HG03432 (cell line): Measurements from ENCODE around the gene TSPO.

Experiments used
- ATAC-seq: cut with Tn5 transposase; IDR thresholded peaks from one replicate; pipeline ENCODE4 v1.9.1; 2021; ENCODE audit warnings: mild to moderate bottlenecking, moderate library complexity; ENCODE audit not compliant: unreplicated experiment

The TSPO gene

DNA sequence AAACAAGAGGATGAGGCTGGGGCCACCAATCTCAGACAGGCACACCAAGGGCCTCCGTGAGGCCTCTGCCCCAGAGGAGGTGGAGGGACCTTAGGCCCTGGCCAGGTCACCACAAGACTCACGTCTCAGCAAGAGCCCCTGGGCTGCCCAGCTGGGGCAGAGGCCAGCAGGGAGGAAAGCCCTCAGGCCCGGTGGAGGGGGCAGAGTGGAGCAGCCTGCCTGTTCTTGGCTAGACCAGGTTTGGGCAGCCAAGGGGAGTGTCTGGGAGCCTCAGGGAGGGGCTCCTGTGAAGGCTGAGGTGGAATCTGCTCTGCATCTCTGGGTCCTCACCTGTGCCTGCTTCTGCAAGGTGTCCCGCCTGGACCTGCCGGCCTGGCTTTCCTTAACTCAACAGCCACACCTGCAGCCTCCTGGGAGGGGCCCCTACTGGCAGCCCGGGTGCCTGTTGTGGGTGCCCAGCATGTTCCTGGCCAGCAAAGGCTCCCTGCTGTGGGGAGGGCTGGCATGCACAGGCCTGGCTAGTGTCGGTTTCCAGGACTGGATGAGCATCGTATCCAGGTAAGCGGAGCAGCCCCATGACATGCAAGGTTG is 23.7 kb downstream of the TSPO start:
- no peak for ATAC-seq

GRCh38 chr22:43176090-43176489 is 24.7 kb downstream of the TSPO start:
- no peak for ATAC-seq

- no peak for ATAC-seq
These were observed 26.1 kb downstream of the TSPO start for GRCh38 chr22:43177479-43177878.

- no peak for ATAC-seq
These were observed 28.0 kb downstream of the TSPO start for GRCh38 chr22:43179146-43179910.

GRCh38 chr22:43179911-43180195 is 28.5 kb downstream of the TSPO start:
- ATAC-seq: no peak

DNA sequence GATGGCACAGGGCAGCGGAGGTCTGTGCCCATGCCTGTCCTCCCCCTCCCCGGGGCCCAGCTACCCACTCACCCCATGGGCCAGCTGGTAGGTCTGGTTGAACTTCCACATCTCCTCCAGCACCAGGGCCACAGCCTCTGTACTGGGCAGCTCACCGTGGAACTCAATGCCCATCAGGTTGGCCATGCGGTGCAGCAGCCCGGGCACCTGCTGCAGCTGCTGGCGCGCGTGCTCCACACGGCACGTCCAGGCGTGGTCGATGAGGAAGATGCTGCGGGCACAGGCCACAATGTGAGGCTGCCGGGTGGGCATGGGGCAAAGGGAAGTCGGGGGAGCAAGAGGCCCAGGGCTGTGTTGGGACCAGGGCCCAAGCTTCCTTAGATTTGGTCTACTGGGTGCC is 29.3 kb downstream of the TSPO start:
- ATAC-seq: no peak

GRCh38 chr22:43181321-43182076 is 30.1 kb downstream of the TSPO start:
- no peak for ATAC-seq

GRCh38 chr22:43182118-43182517 is 30.8 kb downstream of the TSPO start:
- no peak for ATAC-seq

DNA sequence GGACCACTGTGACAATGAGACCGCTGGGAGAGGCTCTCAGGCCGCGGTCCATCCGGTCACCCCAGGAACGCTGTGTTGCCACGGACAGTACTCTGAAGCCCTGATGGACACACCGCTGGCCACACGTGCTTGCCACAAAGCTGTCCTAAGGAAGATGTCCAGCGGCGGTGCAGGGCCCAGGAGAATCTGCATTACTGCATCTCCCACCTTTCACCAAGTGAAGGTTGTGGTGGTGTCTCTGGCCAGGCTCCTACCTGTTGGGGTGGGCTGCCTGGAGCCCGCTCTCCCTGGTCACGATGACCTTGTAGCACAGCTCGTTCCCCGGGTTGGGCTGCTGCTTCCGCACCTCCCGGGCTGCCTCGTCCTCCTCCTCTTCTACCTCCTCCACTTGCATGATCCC is 31.4 kb downstream of the TSPO start:
- ATAC-seq: no peak

GRCh38 chr22:43183496-43184277 is 32.3 kb downstream of the TSPO start:
- ATAC-seq: no peak

DNA sequence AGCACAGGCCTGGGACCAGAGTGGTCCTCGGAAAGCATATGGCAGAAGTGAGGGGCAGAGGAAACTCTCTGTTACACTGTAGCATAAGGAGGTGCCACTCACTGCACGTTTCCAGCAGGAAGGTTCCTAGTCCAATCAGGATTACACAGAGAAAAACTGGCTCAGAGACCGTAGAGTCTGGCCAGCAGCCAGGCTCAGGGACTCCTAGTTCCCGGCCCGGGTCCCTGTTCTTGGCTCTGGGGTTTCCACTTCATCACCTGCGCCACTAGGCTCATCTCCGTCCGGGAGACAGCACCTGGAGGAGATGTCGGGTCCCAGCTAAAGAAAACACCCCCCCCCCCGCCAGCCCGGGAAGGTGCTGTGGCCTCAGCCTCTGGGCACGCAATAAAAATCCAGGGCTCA is 34.5 kb downstream of the TSPO start:
- ATAC-seq: no peak

- peak; percentile 48 for ATAC-seq
These were observed 35.2 kb downstream of the TSPO start, which contains the start of gene TTLL12 for GRCh38 chr22:43186272-43187170. Gene TTLL12 (minus strand): TSS chr22:43187134. CDS start chr22:43187069, 65 bp downstream.

GRCh38 chr22:43187171-43188099 is 36.1 kb downstream of the TSPO start:
- ATAC-seq: peak; percentile 80

- no peak for ATAC-seq
These were observed 37.6 kb downstream of the TSPO start for GRCh38 chr22:43188829-43189545.

DNA sequence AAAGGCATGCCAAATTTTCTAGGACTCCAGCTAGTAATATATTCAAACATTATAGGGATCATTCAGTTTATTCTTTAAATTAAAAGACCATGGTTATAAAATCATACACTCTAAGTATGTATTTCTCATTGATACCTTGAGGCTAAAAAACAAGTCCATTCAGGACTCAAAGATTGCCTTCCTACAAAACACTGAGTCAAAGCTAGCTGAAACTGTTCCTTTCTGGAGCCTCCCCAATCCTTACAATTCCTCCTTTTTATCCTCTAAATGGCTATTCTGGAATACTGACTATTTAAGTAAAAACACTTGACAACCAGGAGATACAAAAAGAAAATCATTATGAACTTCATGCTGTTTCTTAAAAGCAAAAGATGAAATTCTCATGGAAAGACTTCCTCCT is 40.5 kb downstream of the TSPO start:
- ATAC-seq: no peak

- no peak for ATAC-seq
These were observed 46.0 kb downstream of the TSPO start for GRCh38 chr22:43197271-43197941.

DNA sequence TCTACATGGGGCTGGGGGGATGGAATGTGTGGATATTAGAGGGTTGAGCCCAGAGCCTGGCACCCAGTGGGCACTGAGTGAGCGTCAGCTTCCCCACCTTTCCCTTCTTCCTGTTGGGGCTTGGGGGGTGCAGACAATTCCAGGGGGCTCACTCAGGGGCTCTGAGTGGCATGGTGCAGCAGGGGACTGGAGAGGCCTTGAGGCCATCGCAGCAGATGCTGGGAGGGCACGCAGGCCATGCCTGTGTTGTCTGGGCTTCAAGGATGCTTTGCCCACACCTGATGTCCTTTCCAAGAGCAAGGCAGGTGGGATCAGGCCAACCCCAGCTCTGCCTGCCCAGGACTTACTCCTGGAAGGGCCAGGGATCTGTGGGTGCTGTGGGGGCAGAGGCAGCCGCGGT is 46.8 kb downstream of the TSPO start:
- no peak for ATAC-seq

DNA sequence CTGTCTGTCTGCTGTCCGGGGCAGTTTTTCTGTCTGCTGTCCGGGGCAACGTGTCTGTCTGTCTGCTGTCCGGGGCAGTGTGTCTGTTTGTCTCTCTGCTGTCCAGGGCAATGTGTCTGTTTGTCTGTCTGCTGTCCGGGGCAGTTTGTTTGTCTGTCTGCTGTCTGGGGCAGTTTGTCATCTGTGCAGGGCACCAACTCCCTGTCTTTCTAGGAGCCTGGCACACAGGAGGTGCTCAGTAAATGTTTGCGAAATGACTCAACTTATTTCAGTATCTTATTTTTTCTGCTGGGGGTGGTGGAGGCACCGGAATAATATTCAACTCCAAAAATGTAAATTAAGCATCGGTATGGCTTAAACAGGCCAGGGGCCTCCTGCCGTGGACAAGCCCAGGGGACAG is 47.6 kb downstream of the TSPO start:
- no peak for ATAC-seq
